A673 (cell line): ENCODE results near the gene SLC25A1. TPM values are rescaled to one million over a fixed set of nuclear protein-coding genes. Genes with fewer than 3 reads are reported as not detected.
"Not testable (repeated sequence)": the region's sequence is repeated elsewhere in the genome, so short reads cannot be mapped to it uniquely, and the experiment has no call there.

Experiments
- BruUV-seq: library from RNA; stranded (reverse); fragments of 400-500 nt; replicated peaks from 2 replicates; lab custom pipeline; 2021; lab: Mats Ljungman, UMichigan
- CTCF ChIA-PET: fragments of 300-600 bp; sonication (Branson Sonifier 250); formaldehyde crosslinking; loops from one replicate; lab custom pipeline; 2022; ENCODE audit warnings: antibody characterized with exemption; lab: Charles Lee
- POLR2A ChIA-PET: fragments of 300-600 bp; sonication (Branson Sonifier 250); formaldehyde crosslinking; loops from one replicate; lab custom pipeline; 2022; ENCODE audit warnings: antibody characterized with exemption; ENCODE audit not compliant: low non-redundant PET; lab: Charles Lee
- DNase-seq: peaks from one replicate; pipeline ENCODE4 v3.0.0-alpha.2; 2015; ENCODE audit warnings: low spot score
- H3K27ac ChIP-seq: fragments of 200-600 bp; sonication (generic); 2 replicates; pipeline ENCODE4 v1.5.1; 2016; ENCODE audit warnings: mixed run types, low read depth, mild to moderate bottlenecking, mixed read lengths, antibody characterized with exemption, low read length; ENCODE audit not compliant: poor library complexity, severe bottlenecking
- H3K27me3 ChIP-seq: fragments of 200-600 bp; sonication (generic); replicated peaks from 2 replicates; pipeline ENCODE4 v1.6.1; 2017; ENCODE audit warnings: mixed run types, low read depth, mild to moderate bottlenecking, mixed read lengths, antibody characterized with exemption, low read length; ENCODE audit not compliant: insufficient read depth, poor library complexity
- H3K36me3 ChIP-seq: fragments of 200-600 bp; sonication (generic); 2 replicates; pipeline ENCODE4 v1.6.1; 2016; ENCODE audit warnings: mixed run types, mild to moderate bottlenecking, mixed read lengths, antibody characterized with exemption, low read length; ENCODE audit not compliant: insufficient read depth, poor library complexity, severe bottlenecking
- H3K4me1 ChIP-seq: fragments of 200-600 bp; sonication (generic); 2 replicates; pipeline ENCODE4 v1.6.1; 2017; ENCODE audit warnings: mixed run types, mild to moderate bottlenecking, mixed read lengths, antibody characterized with exemption, low read length; ENCODE audit not compliant: insufficient read depth, poor library complexity, severe bottlenecking
- H3K4me3 ChIP-seq: fragments of 200-600 bp; sonication (generic); 2 replicates; pipeline ENCODE4 v1.5.1; 2016; ENCODE audit warnings: low read depth, mixed run types, mild to moderate bottlenecking, mixed read lengths, low read length; ENCODE audit not compliant: poor library complexity, severe bottlenecking
- H3K9me3 ChIP-seq: fragments of 200-600 bp; sonication (generic); 2 replicates; pipeline ENCODE4 v1.6.1; 2016; ENCODE audit warnings: mixed run types, low read depth, mild to moderate bottlenecking, mixed read lengths, antibody characterized with exemption, low read length; ENCODE audit not compliant: poor library complexity, severe bottlenecking
- EZH2 ChIP-seq: fragments of 200-600 bp; sonication (generic); IDR thresholded peaks from 2 replicates; pipeline ENCODE4 v1.6.1; 2017; ENCODE audit warnings: borderline replicate concordance, low read depth, mild to moderate bottlenecking, mixed read lengths, antibody characterized with exemption, low read length; ENCODE audit not compliant: poor library complexity, severe bottlenecking
- intact Hi-C: fragments of 100-400 bp; cut with micrococcal nuclease; formaldehyde crosslinking; loops from one replicate; pipeline ENCODE4 v1.10.0; 2022; ENCODE audit not compliant: unreplicated experiment
- total RNA-seq: library from RNA; stranded (reverse); gene quantifications from 2 replicates; pipeline ENCODE4 v1.2.3, GENCODE V29; 2021
- TF ChIP-seq, protein P1 (sequence below): fragments of 300-800, 200-600 bp; sonication (generic); conservative IDR thresholded peaks from 2 replicates; pipeline ENCODE4 v1.5.1; 2017; ENCODE audit warnings: low read depth, mild to moderate bottlenecking, antibody characterized with exemption, low read length, moderate library complexity, mixed read lengths

SLC25A1 gene
- total RNA-seq, 1 experiment from 2014 or later, result 91.0 TPM

DNA sequence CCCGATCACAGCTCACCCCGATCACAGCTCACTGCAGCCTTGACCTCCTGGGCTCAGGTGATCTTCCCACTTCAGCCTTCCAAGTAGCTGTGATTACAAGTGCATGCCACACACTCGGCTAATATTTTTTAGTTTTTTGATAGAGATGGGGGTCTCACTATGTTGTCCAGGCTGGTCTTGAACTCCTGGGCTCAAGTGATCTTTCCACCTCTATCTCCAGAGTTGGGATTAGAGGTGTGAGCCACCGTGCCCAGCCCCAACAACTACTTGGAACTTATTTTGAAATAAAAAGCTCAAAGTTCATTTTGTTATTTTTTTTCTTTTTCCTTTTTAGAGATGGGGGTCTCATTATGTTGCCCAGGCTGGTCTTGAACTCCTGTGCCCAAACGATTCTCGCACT, 27.8 kb upstream of the SLC25A1 start:
- H3K27ac ChIP-seq, result no peak overlapping the region
- no peaks in the 10 kb centered on the region for H3K36me3 ChIP-seq
- TF ChIP-seq, protein P1, sequence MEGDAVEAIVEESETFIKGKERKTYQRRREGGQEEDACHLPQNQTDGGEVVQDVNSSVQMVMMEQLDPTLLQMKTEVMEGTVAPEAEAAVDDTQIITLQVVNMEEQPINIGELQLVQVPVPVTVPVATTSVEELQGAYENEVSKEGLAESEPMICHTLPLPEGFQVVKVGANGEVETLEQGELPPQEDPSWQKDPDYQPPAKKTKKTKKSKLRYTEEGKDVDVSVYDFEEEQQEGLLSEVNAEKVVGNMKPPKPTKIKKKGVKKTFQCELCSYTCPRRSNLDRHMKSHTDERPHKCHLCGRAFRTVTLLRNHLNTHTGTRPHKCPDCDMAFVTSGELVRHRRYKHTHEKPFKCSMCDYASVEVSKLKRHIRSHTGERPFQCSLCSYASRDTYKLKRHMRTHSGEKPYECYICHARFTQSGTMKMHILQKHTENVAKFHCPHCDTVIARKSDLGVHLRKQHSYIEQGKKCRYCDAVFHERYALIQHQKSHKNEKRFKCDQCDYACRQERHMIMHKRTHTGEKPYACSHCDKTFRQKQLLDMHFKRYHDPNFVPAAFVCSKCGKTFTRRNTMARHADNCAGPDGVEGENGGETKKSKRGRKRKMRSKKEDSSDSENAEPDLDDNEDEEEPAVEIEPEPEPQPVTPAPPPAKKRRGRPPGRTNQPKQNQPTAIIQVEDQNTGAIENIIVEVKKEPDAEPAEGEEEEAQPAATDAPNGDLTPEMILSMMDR, result no peak
- no peak for TF ChIP-seq EZH2
- ChIA-PET POLR2A (interaction anchor here (0.5 kb wide), 1 partner anchor 97 kb away, joined by 4 read pairs; no protein-coding TSS in a partner anchor), CTCF (no interaction called here)
- BruUV-seq, result no TSS peak
- no peak overlapping the region for H3K4me3 ChIP-seq
- intact Hi-C loops, result loop anchor here (10.0 kb wide), 1 partner anchor 79 kb away; no protein-coding TSS in a partner anchor
- H3K27me3 ChIP-seq, result no peaks in the 10 kb centered on the region
- H3K9me3 ChIP-seq, result no peaks in the 10 kb centered on the region
- no peak for DNase-seq
- no peaks in the 10 kb centered on the region for H3K4me1 ChIP-seq

DNA sequence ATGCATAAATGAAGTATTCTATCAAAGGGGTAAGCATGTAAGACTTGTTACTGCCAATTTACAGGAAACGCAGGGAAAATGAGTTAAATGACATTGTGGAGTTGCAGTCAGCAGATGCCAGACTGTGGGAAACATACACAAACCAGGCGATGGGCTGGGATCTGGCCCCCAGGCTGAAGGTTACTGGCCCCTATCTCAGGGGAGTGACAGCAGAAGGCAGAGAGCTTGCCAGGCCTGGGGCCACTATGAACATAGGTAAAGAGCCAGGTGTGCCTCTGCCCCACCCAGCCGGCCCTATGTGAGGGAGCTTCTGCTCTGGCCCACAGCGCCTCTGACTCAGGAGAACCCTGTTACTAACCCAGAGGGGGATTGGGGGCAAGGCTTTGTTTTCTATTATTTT, 26.1 kb upstream of the SLC25A1 start:
- ChIA-PET POLR2A (no interaction called here), CTCF (no interaction called here)
- Histone ChIP-seq H3K4me3 (no peak overlapping the region), H3K27ac (no peak overlapping the region), H3K9me3 (no peaks in the 10 kb centered on the region), H3K36me3 (no peaks in the 10 kb centered on the region), H3K4me1 (no peaks in the 10 kb centered on the region), H3K27me3 (no peaks in the 10 kb centered on the region)
- intact Hi-C loops, result loop anchor here (10.0 kb wide), 1 partner anchor 80 kb away; no protein-coding TSS in a partner anchor
- TF ChIP-seq, protein P1, result no peak
- no peak for TF ChIP-seq EZH2
- no TSS peak for BruUV-seq
- DNase-seq, result no peak

DNA sequence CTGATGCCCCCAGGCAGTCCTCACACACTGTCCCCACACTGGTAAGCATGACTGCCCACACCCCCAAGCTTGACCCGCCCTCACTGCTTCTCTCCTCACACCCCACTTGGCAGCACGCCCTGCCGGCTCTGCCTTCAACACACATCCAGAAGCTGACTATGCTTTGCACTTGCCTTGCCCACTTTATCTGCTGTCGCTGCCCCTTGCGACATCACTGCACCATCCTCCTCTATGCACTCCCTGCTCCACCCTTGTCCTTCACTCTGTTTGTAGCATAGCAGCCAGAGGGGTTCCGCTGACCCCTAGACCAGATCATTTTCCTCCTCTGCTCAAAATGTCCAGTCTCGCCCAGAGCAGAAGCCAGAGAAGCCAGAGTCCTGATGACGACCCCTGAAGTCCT, 25.3 kb upstream of the SLC25A1 start:
- ChIA-PET POLR2A (no interaction called here), CTCF (no interaction called here)
- Histone ChIP-seq H3K36me3 (no peaks in the 10 kb centered on the region), H3K27me3 (no peaks in the 10 kb centered on the region), H3K4me3 (no peak overlapping the region), H3K9me3 (no peaks in the 10 kb centered on the region), H3K4me1 (no peaks in the 10 kb centered on the region), H3K27ac (no peak overlapping the region)
- no TSS peak for BruUV-seq
- no peak for TF ChIP-seq EZH2
- TF ChIP-seq, protein P1, result no peak
- intact Hi-C loops, result loop anchor here (10.0 kb wide), 1 partner anchor 81 kb away; no protein-coding TSS in a partner anchor
- no peak for DNase-seq

DNA sequence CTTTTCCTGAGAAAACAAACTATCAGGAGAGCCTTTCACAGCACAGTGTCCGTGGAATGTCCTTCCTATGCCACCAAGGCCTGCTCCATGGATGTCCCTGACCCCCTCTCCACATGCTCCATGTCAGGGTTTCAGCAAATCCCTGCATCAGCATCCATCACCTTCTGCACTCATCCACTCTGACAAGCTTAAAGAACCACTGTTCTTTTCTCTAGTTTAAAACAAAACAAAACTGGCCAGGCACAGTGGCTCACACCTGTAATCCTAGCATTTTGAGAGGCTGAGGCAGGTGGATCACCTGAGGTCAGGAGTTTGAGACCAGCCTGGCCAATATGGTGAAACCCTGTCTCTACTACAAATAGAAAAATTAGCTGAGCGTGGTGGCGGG, 24.3 kb upstream of the SLC25A1 start:
- H3K9me3 ChIP-seq, H3K27me3 ChIP-seq, H3K27ac ChIP-seq, CTCF ChIA-PET, POLR2A ChIA-PET, DNase-seq, BruUV-seq, H3K4me3 ChIP-seq, H3K36me3 ChIP-seq, H3K4me1 ChIP-seq: not testable (repeated sequence)
- intact Hi-C loops, result loop anchor here (10.0 kb wide), 1 partner anchor 82 kb away; no protein-coding TSS in a partner anchor
